Measurements from ENCODE around the gene MSH2. TPM values are rescaled to one million over a fixed set of nuclear protein-coding genes. Genes with fewer than 3 reads are reported as not detected.
"Not testable (repeated sequence)": the region's sequence is repeated elsewhere in the genome, so short reads cannot be mapped to it uniquely, and the experiment has no call there.

The MSH2 gene
- polyA plus RNA-seq (ENCODE audit: insufficient read length in 4 of 4), result 10 to 100 TPM; 64.6 to 84.3 (median 79.6) TPM

- peak; percentile 76 to 85 (median 82) for DNase-seq (ENCODE audit: low read depth in 4 of 4, low spot score in 3 of 4)
Observed at GRCh38 chr2:47402805-47403608, at the start of gene MSH2. Gene MSH2 (plus strand): TSS chr2:47403156. CDS start chr2:47403192, 36 bp downstream.

- DNase-seq (ENCODE audit: low read depth in 4 of 4, low spot score in 3 of 4), result no peak
Observed at GRCh38 chr2:47354013-47354847, 48.7 kb upstream of the MSH2 start.

GRCh38 chr2:47354848-47355204 lies 48.1 kb upstream of the MSH2 start:
- DNase-seq (ENCODE audit: low read depth in 4 of 4, low spot score in 3 of 4), result no peak

GRCh38 chr2:47357483-47357882 lies 45.5 kb upstream of the MSH2 start:
- no peak for DNase-seq (ENCODE audit: low read depth in 4 of 4, low spot score in 3 of 4)

- no peak for DNase-seq (ENCODE audit: low read depth in 4 of 4, low spot score in 3 of 4)
Observed at GRCh38 chr2:47359375-47359868, 43.5 kb upstream of the MSH2 start.

- DNase-seq (ENCODE audit: low read depth in 4 of 4, low spot score in 3 of 4), result no peak
Observed at GRCh38 chr2:47360283-47360682, 42.7 kb upstream of the MSH2 start.

- DNase-seq (ENCODE audit: low read depth in 4 of 4, low spot score in 3 of 4), result no peak
Observed at GRCh38 chr2:47360927-47361326, 42.0 kb upstream of the MSH2 start.

GRCh38 chr2:47361505-47362229 lies 41.3 kb upstream of the MSH2 start:
- not testable (repeated sequence) for DNase-seq (ENCODE audit: low read depth in 4 of 4, low spot score in 3 of 4)

- peak in 1 of 4 donors; percentile 30 for DNase-seq (ENCODE audit: low read depth in 4 of 4, low spot score in 3 of 4)
Observed at GRCh38 chr2:47373747-47374146, 29.2 kb upstream of the MSH2 start.

GRCh38 chr2:47375307-47375706 lies 27.6 kb upstream of the MSH2 start:
- DNase-seq (ENCODE audit: low read depth in 4 of 4, low spot score in 3 of 4), result no peak

GRCh38 chr2:47379384-47379783 lies 23.6 kb upstream of the MSH2 start:
- no peak for DNase-seq (ENCODE audit: low read depth in 4 of 4, low spot score in 3 of 4)

- DNase-seq (ENCODE audit: low read depth in 4 of 4, low spot score in 3 of 4), result no peak
Observed at GRCh38 chr2:47381408-47381807, 21.5 kb upstream of the MSH2 start.

GRCh38 chr2:47386551-47386950 lies 16.4 kb upstream of the MSH2 start:
- DNase-seq (ENCODE audit: low read depth in 4 of 4, low spot score in 3 of 4), result no peak

GRCh38 chr2:47388888-47389287 lies 14.1 kb upstream of the MSH2 start:
- DNase-seq (ENCODE audit: low read depth in 4 of 4, low spot score in 3 of 4), result no peak

GRCh38 chr2:47389692-47390091 lies 13.3 kb upstream of the MSH2 start:
- DNase-seq (ENCODE audit: low read depth in 4 of 4, low spot score in 3 of 4), result no peak

GRCh38 chr2:47401789-47402554 lies 984 bp upstream of the MSH2 start:
- no peak for DNase-seq (ENCODE audit: low read depth in 4 of 4, low spot score in 3 of 4)

- DNase-seq (ENCODE audit: low read depth in 4 of 4, low spot score in 3 of 4), result peak in 2 of 4 donors; percentile 11 to 13
Observed at GRCh38 chr2:47402555-47402804, 476 bp upstream of the MSH2 start.

- DNase-seq (ENCODE audit: low read depth in 4 of 4, low spot score in 3 of 4), result peak in 1 of 4 donors; percentile 16
Observed at GRCh38 chr2:47403609-47404193, 745 bp downstream of the MSH2 start.

- no peak for DNase-seq (ENCODE audit: low read depth in 4 of 4, low spot score in 3 of 4)
Observed at GRCh38 chr2:47404356-47404755, 1.4 kb downstream of the MSH2 start.

- DNase-seq (ENCODE audit: low read depth in 4 of 4, low spot score in 3 of 4), result no peak
Observed at GRCh38 chr2:47405757-47406156, 2.8 kb downstream of the MSH2 start.
